SU-DHL-6 (cell line): ENCODE data around the gene ACKR4.

Experiments used
- H2AFZ ChIP-seq: fragments of 200-600 bp; sonication (generic); 2 replicates; pipeline ENCODE4 v1.6.1; 2014; ENCODE audit warnings: low read depth, mild to moderate bottlenecking, moderate library complexity, mixed read lengths, antibody characterized with exemption, low read length; ENCODE audit not compliant: severe bottlenecking
- H3F3A ChIP-seq: fragments of 200-600 bp; shearing (Covaris generic); 2 replicates; pipeline ENCODE4 v1.6.0; 2016; ENCODE audit warnings: antibody characterized with exemption, mild to moderate bottlenecking; ENCODE audit not compliant: insufficient read depth
- H3K27ac ChIP-seq: fragments of 200-600 bp; sonication (generic); 2 replicates; pipeline ENCODE4 v1.5.1; 2016; ENCODE audit warnings: low read depth, mild to moderate bottlenecking, low read length, moderate library complexity, mixed read lengths
- H3K27me3 ChIP-seq: fragments of 200-600 bp; sonication (generic), shearing (Covaris generic); 2 replicates; pipeline ENCODE4 v1.6.0; 2014; ENCODE audit warnings: mild to moderate bottlenecking, low read length
- H3K36me3 ChIP-seq: fragments of 200-600 bp; sonication (generic); 2 replicates; pipeline ENCODE4 v1.6.1; 2014; ENCODE audit warnings: mild to moderate bottlenecking, low read length, mixed read lengths
- H3K4me2 ChIP-seq: fragments of 300-600, 200-600 bp; shearing (Covaris generic), sonication (generic); 2 replicates; pipeline ENCODE4 v1.6.0; 2014; ENCODE audit warnings: low read length, low read depth, mild to moderate bottlenecking; ENCODE audit not compliant: poor library complexity, severe bottlenecking
- H3K4me3 ChIP-seq: fragments of 200-600 bp; sonication (generic); 2 replicates; pipeline ENCODE4 v1.5.1; 2014; ENCODE audit warnings: antibody characterized with exemption, low read length, mild to moderate bottlenecking, mixed read lengths; ENCODE audit not compliant: insufficient read depth, poor library complexity, severe bottlenecking
- H3K79me2 ChIP-seq: fragments of 200-600 bp; sonication (generic); 2 replicates; pipeline ENCODE4 v1.6.1; 2014; ENCODE audit warnings: mild to moderate bottlenecking, low read length, moderate library complexity; ENCODE audit not compliant: insufficient read depth
- H3K9ac ChIP-seq: fragments of 200-600 bp; sonication (generic); 2 replicates; pipeline ENCODE4 v1.7.0; 2014; ENCODE audit warnings: mild to moderate bottlenecking, low read length
- H3K9me2 ChIP-seq: fragments of 200-600 bp; sonication (generic); replicated peaks from 2 replicates; pipeline ENCODE4 v1.6.1; 2014; ENCODE audit warnings: low read length; ENCODE audit not compliant: insufficient read depth
- H3K9me3 ChIP-seq: fragments of 200-600 bp; sonication (generic); 2 replicates; pipeline ENCODE4 v1.6.1; 2014; ENCODE audit warnings: low read length, mixed read lengths; ENCODE audit not compliant: insufficient read depth
- H4K20me1 ChIP-seq: fragments of 200-600 bp; sonication (generic); 2 replicates; pipeline ENCODE4 v1.6.1; 2014; ENCODE audit warnings: low read depth, mild to moderate bottlenecking, antibody characterized with exemption, low read length, moderate library complexity, mixed read lengths
- EZH2phosphoT487 ChIP-seq: fragments of 200-600 bp; sonication (generic), shearing (Covaris generic); conservative IDR thresholded peaks from 2 replicates; pipeline ENCODE4 v1.6.1; 2018; ENCODE audit warnings: mild to moderate bottlenecking, antibody characterized with exemption, low read length, moderate library complexity, mixed read lengths
- TF ChIP-seq, protein P1 (sequence below): fragments of 200-600 bp; sonication (generic); IDR thresholded peaks from one replicate; pipeline ENCODE4 v1.5.1; 2017; ENCODE audit warnings: antibody characterized with exemption, mild to moderate bottlenecking, low read length, moderate library complexity; ENCODE audit not compliant: insufficient read depth, poor library complexity, severe bottlenecking

Gene ACKR4

DNA sequence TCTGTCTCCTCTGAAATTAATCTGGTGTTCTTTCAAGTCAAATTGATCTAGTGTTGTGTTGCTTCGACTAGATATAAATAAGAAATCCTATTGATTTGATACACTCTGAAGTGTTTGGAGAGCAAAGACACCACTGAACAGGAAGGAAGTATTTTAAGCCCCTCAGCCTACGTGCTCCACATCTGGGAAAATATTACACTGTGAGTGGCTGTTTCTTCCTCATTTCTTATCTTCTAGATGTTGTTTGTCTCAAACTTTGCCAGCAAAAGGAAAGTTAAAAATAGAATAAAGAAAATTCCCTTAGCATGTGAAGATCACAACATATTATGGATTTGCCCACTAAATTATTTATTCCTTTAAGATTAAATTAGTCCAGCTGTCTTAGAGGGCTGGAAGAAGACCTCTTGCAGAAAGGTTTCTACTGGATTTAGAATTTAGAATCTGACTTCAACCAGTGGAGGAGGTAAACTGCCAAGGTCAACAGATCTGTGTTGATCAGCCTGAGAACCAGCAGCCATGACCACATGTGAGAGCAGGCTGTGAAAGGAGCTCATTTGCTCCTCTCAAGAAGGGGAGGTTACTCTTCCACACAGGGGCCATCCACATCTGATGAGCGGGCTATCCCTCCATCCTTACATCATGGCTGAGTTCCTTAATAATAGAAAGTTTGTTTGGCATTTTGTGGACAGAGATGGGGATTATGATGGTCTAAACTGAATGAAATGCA is 46.3 kb upstream of the ACKR4 start:
- no peak for TF ChIP-seq EZH2phosphoT487
- TF ChIP-seq, protein P1, sequence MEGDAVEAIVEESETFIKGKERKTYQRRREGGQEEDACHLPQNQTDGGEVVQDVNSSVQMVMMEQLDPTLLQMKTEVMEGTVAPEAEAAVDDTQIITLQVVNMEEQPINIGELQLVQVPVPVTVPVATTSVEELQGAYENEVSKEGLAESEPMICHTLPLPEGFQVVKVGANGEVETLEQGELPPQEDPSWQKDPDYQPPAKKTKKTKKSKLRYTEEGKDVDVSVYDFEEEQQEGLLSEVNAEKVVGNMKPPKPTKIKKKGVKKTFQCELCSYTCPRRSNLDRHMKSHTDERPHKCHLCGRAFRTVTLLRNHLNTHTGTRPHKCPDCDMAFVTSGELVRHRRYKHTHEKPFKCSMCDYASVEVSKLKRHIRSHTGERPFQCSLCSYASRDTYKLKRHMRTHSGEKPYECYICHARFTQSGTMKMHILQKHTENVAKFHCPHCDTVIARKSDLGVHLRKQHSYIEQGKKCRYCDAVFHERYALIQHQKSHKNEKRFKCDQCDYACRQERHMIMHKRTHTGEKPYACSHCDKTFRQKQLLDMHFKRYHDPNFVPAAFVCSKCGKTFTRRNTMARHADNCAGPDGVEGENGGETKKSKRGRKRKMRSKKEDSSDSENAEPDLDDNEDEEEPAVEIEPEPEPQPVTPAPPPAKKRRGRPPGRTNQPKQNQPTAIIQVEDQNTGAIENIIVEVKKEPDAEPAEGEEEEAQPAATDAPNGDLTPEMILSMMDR, result no peak
- H3K79me2 ChIP-seq, result no peaks in the 10 kb centered on the region
- H3K27me3 ChIP-seq, result no peaks in the 10 kb centered on the region
- no peaks in the 10 kb centered on the region for H4K20me1 ChIP-seq
- H3K27ac ChIP-seq, result no peak overlapping the region
- no peaks in the 10 kb centered on the region for H3K36me3 ChIP-seq
- H2AFZ ChIP-seq, result no peak overlapping the region
- H3K9ac ChIP-seq, result no peak overlapping the region
- no peaks in the 10 kb centered on the region for H3K9me2 ChIP-seq
- H3K4me3 ChIP-seq, result no peak overlapping the region
- no peaks in the 10 kb centered on the region for H3K9me3 ChIP-seq
- no peaks in the 10 kb centered on the region for H3F3A ChIP-seq
- no peak overlapping the region for H3K4me2 ChIP-seq

DNA sequence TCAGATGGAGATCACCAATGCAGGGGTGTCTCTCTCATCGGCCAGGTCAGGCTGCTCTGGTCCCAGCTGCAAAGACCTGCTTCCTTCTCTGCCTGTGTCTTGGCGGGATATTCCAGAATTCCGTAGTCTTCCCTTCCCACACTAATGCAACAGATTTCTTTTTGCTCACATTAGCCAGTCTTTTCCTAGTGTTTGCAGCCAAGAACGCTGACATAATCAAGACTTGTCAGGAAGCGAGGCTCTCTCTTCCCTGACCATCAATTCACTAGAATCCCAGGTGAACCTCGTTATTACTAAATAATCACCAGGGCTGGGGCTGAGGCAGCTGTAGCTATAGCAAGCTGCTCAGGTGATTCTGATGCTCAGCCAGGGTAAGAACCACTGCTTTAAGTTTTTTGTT is 43.2 kb upstream of the ACKR4 start:
- Histone ChIP-seq H3K9me3 (no peaks in the 10 kb centered on the region), H3K4me2 (no peak overlapping the region), H4K20me1 (no peaks in the 10 kb centered on the region), H3K4me3 (no peak overlapping the region), H3K9ac (no peak overlapping the region), H3K27ac (no peak overlapping the region), H3K36me3 (no peaks in the 10 kb centered on the region), H3F3A (no peaks in the 10 kb centered on the region), H3K9me2 (no peaks in the 10 kb centered on the region), H3K79me2 (no peaks in the 10 kb centered on the region), H3K27me3 (no peaks in the 10 kb centered on the region), H2AFZ (no peak overlapping the region)
- TF ChIP-seq EZH2phosphoT487, result no peak
- TF ChIP-seq, protein P1, result no peak

DNA sequence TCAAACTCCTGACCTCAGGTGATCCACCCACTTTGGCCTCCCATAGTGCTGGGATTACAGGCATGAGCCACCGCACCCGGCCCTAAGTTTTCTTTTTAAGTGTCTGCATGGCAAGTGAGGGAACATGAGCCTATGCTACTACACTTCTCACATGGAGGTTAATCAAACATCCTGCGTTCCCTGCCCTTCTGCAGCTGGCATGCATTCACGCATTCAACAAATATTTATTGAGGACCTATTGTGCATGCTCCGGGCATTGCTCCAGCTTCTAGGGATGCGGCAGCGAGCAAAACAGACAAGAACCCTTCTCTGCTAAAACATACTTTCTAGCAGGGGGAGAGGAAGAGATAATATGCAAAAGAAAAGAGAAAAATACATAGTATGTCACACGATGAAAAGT is 42.6 kb upstream of the ACKR4 start:
- Histone ChIP-seq H3K4me2 (no peak overlapping the region), H3K36me3 (no peaks in the 10 kb centered on the region), H3F3A (no peaks in the 10 kb centered on the region), H3K27me3 (no peaks in the 10 kb centered on the region), H3K9me2 (no peaks in the 10 kb centered on the region), H3K79me2 (no peaks in the 10 kb centered on the region), H2AFZ (no peak overlapping the region), H3K4me3 (no peak overlapping the region), H4K20me1 (no peaks in the 10 kb centered on the region), H3K9ac (no peak overlapping the region), H3K9me3 (no peaks in the 10 kb centered on the region), H3K27ac (no peak overlapping the region)
- no peak for TF ChIP-seq EZH2phosphoT487
- TF ChIP-seq, protein P1, result no peak
